ENCODE results near the gene FHL3. TPM values are rescaled to one million over a fixed set of nuclear protein-coding genes. Genes with fewer than 3 reads are reported as not detected.

The FHL3 gene
- total RNA-seq, 2 donors from 2014 or later, result 3.6 to 4.9 TPM

GRCh38 chr1:38014171-38014570 is 8.9 kb upstream of the FHL3 start:
- Mint-ChIP-seq H3K27me3 (no peaks in the 10 kb centered on the region), H3K4me1 (peaks cover 19% of the 10 kb centered on the region), H3K27ac (peak overlapping the region; percentile 43), H3K4me3 (peak overlapping the region; percentile 98), H3K36me3 (ENCODE audit: low read depth) (peaks cover 2% of the 10 kb centered on the region)
- ATAC-seq (no peak), DNase-seq (no peak)
- no peaks in the 10 kb centered on the region for H3K9me3 ChIP-seq (ENCODE audit: control insufficient read depth, low read length, poor library complexity, severe bottlenecking)

GRCh38 chr1:38013227-38013622 is 7.9 kb upstream of the FHL3 start:
- peak overlapping the region; percentile 98 for H3K4me3 Mint-ChIP-seq
- peak overlapping the region; percentile 98 for H3K27ac Mint-ChIP-seq
- ATAC-seq (no peak), DNase-seq (no peak)
- H3K36me3 Mint-ChIP-seq (ENCODE audit: low read depth), result peaks cover 2% of the 10 kb centered on the region
- H3K4me1 Mint-ChIP-seq, result peaks cover 19% of the 10 kb centered on the region
- H3K9me3 ChIP-seq (ENCODE audit: control insufficient read depth, low read length, poor library complexity, severe bottlenecking), result no peaks in the 10 kb centered on the region
- no peaks in the 10 kb centered on the region for H3K27me3 Mint-ChIP-seq

- Mint-ChIP-seq H3K27me3 (no peaks in the 10 kb centered on the region), H3K4me1 (peaks cover 19% of the 10 kb centered on the region), H3K4me3 (peak within 1 kb of the TSS; percentile 98), H3K36me3 (ENCODE audit: low read depth) (peaks cover 2% of the 10 kb centered on the region), H3K27ac (peak within 1 kb of the TSS; percentile 98)
- ATAC-seq (peak; percentile 97), DNase-seq (peak; percentile 74 to 86 (median 78))
- H3K9me3 ChIP-seq (ENCODE audit: control insufficient read depth, low read length, poor library complexity, severe bottlenecking), result no peaks in the 10 kb centered on the region
Measured at GRCh38 chr1:38012363-38013226, 7.3 kb upstream of the FHL3 start, which contains the start of gene UTP11. Gene UTP11, plus strand, starts transcription at chr1:38012734. Its CDS starts 69 bp downstream, at chr1:38012803.

- Mint-ChIP-seq H3K27ac (no peak overlapping the region), H3K36me3 (ENCODE audit: low read depth) (peaks cover 2% of the 10 kb centered on the region), H3K4me3 (no peak overlapping the region), H3K27me3 (peaks cover under 1% of the 10 kb centered on the region), H3K4me1 (peaks cover 14% of the 10 kb centered on the region)
- ATAC-seq (no peak), DNase-seq (no peak)
- no peaks in the 10 kb centered on the region for H3K9me3 ChIP-seq (ENCODE audit: control insufficient read depth, low read length, poor library complexity, severe bottlenecking)
Measured at GRCh38 chr1:38009841-38010180, 4.5 kb upstream of the FHL3 start.

GRCh38 chr1:38009088-38009840 is 4.0 kb upstream of the FHL3 start:
- no peaks in the 10 kb centered on the region for H3K9me3 ChIP-seq (ENCODE audit: control insufficient read depth, low read length, poor library complexity, severe bottlenecking)
- H3K27me3 Mint-ChIP-seq, result peaks cover 6% of the 10 kb centered on the region
- peaks cover 4% of the 10 kb centered on the region for H3K36me3 Mint-ChIP-seq (ENCODE audit: low read depth)
- DNase-seq (no peak), ATAC-seq (no peak)
- H3K4me3 Mint-ChIP-seq, result no peak overlapping the region
- peaks cover 18% of the 10 kb centered on the region for H3K4me1 Mint-ChIP-seq
- no peak overlapping the region for H3K27ac Mint-ChIP-seq

GRCh38 chr1:38006008-38006828 is 904 bp upstream of the FHL3 start:
- DNase-seq (no peak), ATAC-seq (no peak)
- peaks cover 7% of the 10 kb centered on the region for H3K4me1 Mint-ChIP-seq
- H3K27ac Mint-ChIP-seq, result no peak overlapping the region
- peaks cover 14% of the 10 kb centered on the region for H3K27me3 Mint-ChIP-seq
- H3K4me3 Mint-ChIP-seq, result peak overlapping the region; percentile 74
- H3K9me3 ChIP-seq (ENCODE audit: control insufficient read depth, low read length, poor library complexity, severe bottlenecking), result no peaks in the 10 kb centered on the region
- peaks cover 2% of the 10 kb centered on the region for H3K36me3 Mint-ChIP-seq (ENCODE audit: low read depth)

GRCh38 chr1:38004284-38005108 is 818 bp downstream of the FHL3 start:
- peak; percentile 48 for ATAC-seq
- DNase-seq, result no peak
- Mint-ChIP-seq H3K4me1 (peaks cover 11% of the 10 kb centered on the region), H3K27me3 (peaks cover 14% of the 10 kb centered on the region), H3K4me3 (peak overlapping the region; percentile 89), H3K36me3 (ENCODE audit: low read depth) (peaks cover 2% of the 10 kb centered on the region), H3K27ac (peak overlapping the region; percentile 87)
- H3K9me3 ChIP-seq (ENCODE audit: control insufficient read depth, low read length, poor library complexity, severe bottlenecking), result no peaks in the 10 kb centered on the region

- no peak for DNase-seq
- H3K9me3 ChIP-seq (ENCODE audit: control insufficient read depth, low read length, poor library complexity, severe bottlenecking), result no peaks in the 10 kb centered on the region
- H3K27ac Mint-ChIP-seq, result peak overlapping the region; percentile 87
- H3K4me1 Mint-ChIP-seq, result peaks cover 14% of the 10 kb centered on the region
- peaks cover 2% of the 10 kb centered on the region for H3K36me3 Mint-ChIP-seq (ENCODE audit: low read depth)
- no peak for ATAC-seq
- peaks cover 14% of the 10 kb centered on the region for H3K27me3 Mint-ChIP-seq
- H3K4me3 Mint-ChIP-seq, result peak overlapping the region; percentile 89
Measured at GRCh38 chr1:38003261-38004250, 1.8 kb downstream of the FHL3 start.

GRCh38 chr1:38000529-38001455 is 4.5 kb downstream of the FHL3 start:
- Mint-ChIP-seq H3K36me3 (ENCODE audit: low read depth) (peaks cover 2% of the 10 kb centered on the region), H3K4me1 (peaks cover 14% of the 10 kb centered on the region), H3K27ac (peak overlapping the region; percentile 71), H3K4me3 (no peak overlapping the region), H3K27me3 (peaks cover 14% of the 10 kb centered on the region)
- DNase-seq (no peak), ATAC-seq (no peak)
- no peaks in the 10 kb centered on the region for H3K9me3 ChIP-seq (ENCODE audit: control insufficient read depth, low read length, poor library complexity, severe bottlenecking)

- peak overlapping the region; percentile 71 for H3K27ac Mint-ChIP-seq
- DNase-seq (no peak), ATAC-seq (no peak)
- peaks cover 16% of the 10 kb centered on the region for H3K4me1 Mint-ChIP-seq
- peaks cover 4% of the 10 kb centered on the region for H3K36me3 Mint-ChIP-seq (ENCODE audit: low read depth)
- H3K9me3 ChIP-seq (ENCODE audit: control insufficient read depth, low read length, poor library complexity, severe bottlenecking), result no peaks in the 10 kb centered on the region
- peaks cover 14% of the 10 kb centered on the region for H3K27me3 Mint-ChIP-seq
- H3K4me3 Mint-ChIP-seq, result no peak overlapping the region
Measured at GRCh38 chr1:38000233-38000528, 5.1 kb downstream of the FHL3 start.
